GM13976 (cell line): ENCODE data around the gene INSM1.

Experiments used
- DNase-seq: peaks from one replicate; pipeline ENCODE4 v3.0.0; 2012; ENCODE audit warnings: low spot score
- CTCF ChIP-seq: IDR thresholded peaks from 2 replicates; pipeline ENCODE4 v1.5.1; 2012; ENCODE audit warnings: borderline replicate concordance, mild to moderate bottlenecking; ENCODE audit not compliant: insufficient read depth; ENCODE audit errors: extremely low read depth, missing control alignments, control extremely low read depth
- in situ Hi-C: fragments of 300-500 bp; cut with MboI; formaldehyde crosslinking; loops from one replicate; pipeline ENCODE4 v1.12.0; 2022; ENCODE audit warnings: low sequenced_read_pairs, mixed read lengths, inconsistent platforms; ENCODE audit not compliant: unreplicated experiment

The INSM1 gene

GRCh38 chr20:20405623-20406022 lies 37.7 kb downstream of the INSM1 start:
- no peak for TF ChIP-seq CTCF
- DNase-seq = no peak
- in situ Hi-C loops = no loop called here

- no peak for TF ChIP-seq CTCF
- DNase-seq = no peak
- in situ Hi-C loops = no loop called here
Measured at GRCh38 chr20:20406306-20406705, 38.4 kb downstream of the INSM1 start.

GRCh38 chr20:20407891-20408805 lies 40.2 kb downstream of the INSM1 start:
- TF ChIP-seq CTCF = no peak
- in situ Hi-C loops = no loop called here
- DNase-seq = no peak

- DNase-seq = no peak
- no peak for TF ChIP-seq CTCF
- in situ Hi-C loops = no loop called here
Measured at GRCh38 chr20:20409331-20409730, 41.4 kb downstream of the INSM1 start.

GRCh38 chr20:20410678-20411077 lies 42.8 kb downstream of the INSM1 start:
- DNase-seq = no peak
- in situ Hi-C loops = no loop called here
- TF ChIP-seq CTCF = no peak

GRCh38 chr20:20411402-20411801 lies 43.5 kb downstream of the INSM1 start:
- no peak for TF ChIP-seq CTCF
- in situ Hi-C loops = no loop called here
- no peak for DNase-seq
